Measurements from ENCODE around the gene RALGAPB. TPM values are rescaled to one million over a fixed set of nuclear protein-coding genes. Genes with fewer than 3 reads are reported as not detected.
"Not testable (repeated sequence)": the region's sequence is repeated elsewhere in the genome, so short reads cannot be mapped to it uniquely, and the experiment has no call there.

The RALGAPB gene
- total RNA-seq, 1 experiment from 2014 or later: 4.8 TPM

DNA sequence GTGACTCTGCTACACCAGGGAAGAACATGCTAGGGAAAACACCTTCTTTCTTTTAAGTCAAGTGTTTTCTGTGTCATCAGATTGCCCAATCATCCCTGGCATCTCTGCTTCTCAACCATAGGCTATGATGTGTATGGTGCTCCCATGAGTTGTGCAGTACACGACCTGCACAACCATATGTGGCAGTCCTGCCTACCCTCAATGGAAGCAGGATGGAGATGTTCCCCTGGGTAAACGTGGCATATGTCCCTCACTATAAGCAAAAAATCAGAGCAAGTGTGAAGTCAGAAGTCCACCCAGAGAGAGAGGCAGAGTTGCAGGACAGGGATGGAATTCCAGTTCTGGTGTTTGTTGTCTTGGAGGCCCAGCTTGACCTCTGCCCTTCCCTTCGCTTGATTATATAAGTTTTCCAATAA lies 27.3 kb upstream of the RALGAPB start:
- no peak for DNase-seq (ENCODE audit: low read depth)
- in situ Hi-C loops (cut with HindIII; ENCODE audit: low pct_unique_long_range_greater_than_20kb, low sequenced_read_pairs): no loop called here

DNA sequence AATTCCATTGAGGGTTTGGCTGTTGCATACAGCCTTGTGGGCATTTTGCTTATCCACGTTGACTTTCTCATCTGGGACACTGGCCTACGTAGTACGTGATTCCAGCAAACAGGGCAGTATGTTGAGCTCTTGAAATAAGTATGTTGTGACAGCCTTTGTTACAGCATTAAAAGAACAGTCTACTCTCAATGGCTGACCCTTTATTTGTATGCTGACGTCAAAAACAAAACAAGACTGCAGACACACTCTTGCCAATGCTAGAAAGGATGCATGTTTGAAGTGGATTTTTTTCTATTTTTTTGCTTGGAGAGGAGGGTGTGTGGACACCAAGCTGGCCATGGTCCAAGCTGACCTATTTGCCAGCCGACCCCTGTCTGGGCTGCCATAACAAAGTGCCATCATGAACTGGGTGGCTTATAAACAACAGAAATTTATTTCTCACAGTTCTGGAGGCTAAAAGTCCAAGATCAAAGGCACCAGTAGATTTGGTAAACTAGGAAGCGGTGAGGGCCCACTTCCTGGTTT lies 26.7 kb upstream of the RALGAPB start:
- no peak for DNase-seq (ENCODE audit: low read depth)
- in situ Hi-C loops (cut with HindIII; ENCODE audit: low pct_unique_long_range_greater_than_20kb, low sequenced_read_pairs): no loop called here

GRCh38 chr20:38446441-38447209 lies 26.0 kb upstream of the RALGAPB start:
- DNase-seq (ENCODE audit: low read depth): peak; percentile 84
- in situ Hi-C loops (cut with HindIII; ENCODE audit: low pct_unique_long_range_greater_than_20kb, low sequenced_read_pairs): no loop called here

DNA sequence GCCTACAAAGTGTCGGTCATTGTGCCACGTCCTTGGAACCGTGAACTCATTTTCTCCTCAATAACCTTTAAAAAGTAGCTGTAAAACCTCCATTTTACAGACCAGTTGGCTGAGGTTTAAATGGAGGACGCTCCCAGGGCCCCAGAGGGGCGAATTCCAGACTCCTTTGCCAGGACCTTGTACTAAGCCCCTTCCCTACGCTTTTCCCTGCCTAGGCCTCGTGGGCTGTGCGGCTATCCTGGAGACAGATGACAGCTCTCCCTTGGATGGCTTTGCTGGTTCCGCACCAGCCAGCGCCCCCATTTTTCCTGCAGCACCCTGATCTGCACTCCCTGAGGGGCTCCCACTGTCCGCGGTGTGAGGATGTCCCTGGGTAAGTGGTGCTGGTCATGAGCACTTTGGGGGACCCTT lies 25.4 kb upstream of the RALGAPB start:
- in situ Hi-C loops (cut with HindIII; ENCODE audit: low pct_unique_long_range_greater_than_20kb, low sequenced_read_pairs): no loop called here
- no peak for DNase-seq (ENCODE audit: low read depth)

DNA sequence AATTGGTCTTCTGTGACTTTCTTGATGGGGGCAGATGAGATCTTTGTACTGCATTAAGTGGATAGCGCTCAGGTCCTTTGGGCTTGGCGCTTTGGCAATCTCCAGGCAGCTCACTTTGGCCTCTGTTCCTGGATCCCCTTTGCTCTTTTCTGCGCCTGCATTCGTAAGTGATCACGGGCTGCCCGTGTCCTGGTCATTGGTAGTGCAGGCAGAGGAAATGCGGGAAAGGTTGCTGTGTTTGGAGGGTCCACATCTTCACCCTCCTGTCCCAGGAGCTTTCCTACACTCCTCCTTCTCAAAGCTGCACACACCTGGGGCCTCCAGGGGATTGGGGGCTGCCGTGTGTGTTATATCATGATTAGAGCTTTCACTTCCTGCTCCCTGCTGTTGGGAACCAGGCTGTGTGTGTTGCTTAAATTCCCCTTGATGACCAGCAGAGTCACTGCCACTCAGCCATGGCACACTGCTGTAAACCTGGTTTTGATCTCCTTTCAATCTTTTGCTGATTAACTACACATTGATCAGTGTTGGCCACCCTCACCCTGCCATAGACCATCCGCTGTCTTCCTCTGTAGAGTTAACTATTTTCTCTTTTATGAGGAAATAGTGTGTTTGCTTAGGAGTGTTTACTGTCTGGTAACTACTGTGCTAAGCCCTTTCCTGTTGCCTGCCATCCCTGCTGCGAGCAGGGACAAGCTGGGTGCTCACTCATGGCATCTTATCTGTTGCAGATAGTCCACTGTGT lies 24.5 kb upstream of the RALGAPB start:
- no peak for DNase-seq (ENCODE audit: low read depth)
- in situ Hi-C loops (cut with HindIII; ENCODE audit: low pct_unique_long_range_greater_than_20kb, low sequenced_read_pairs): no loop called here

- in situ Hi-C loops (cut with HindIII; ENCODE audit: low pct_unique_long_range_greater_than_20kb, low sequenced_read_pairs): no loop called here
- no peak for DNase-seq (ENCODE audit: low read depth)
These were observed 23.6 kb upstream of the RALGAPB start for GRCh38 chr20:38449046-38449445.

- in situ Hi-C loops (cut with HindIII; ENCODE audit: low pct_unique_long_range_greater_than_20kb, low sequenced_read_pairs): no loop called here
- peak; percentile 72 for DNase-seq (ENCODE audit: low read depth)
These were observed 22.1 kb upstream of the RALGAPB start for GRCh38 chr20:38450412-38450975.

DNA sequence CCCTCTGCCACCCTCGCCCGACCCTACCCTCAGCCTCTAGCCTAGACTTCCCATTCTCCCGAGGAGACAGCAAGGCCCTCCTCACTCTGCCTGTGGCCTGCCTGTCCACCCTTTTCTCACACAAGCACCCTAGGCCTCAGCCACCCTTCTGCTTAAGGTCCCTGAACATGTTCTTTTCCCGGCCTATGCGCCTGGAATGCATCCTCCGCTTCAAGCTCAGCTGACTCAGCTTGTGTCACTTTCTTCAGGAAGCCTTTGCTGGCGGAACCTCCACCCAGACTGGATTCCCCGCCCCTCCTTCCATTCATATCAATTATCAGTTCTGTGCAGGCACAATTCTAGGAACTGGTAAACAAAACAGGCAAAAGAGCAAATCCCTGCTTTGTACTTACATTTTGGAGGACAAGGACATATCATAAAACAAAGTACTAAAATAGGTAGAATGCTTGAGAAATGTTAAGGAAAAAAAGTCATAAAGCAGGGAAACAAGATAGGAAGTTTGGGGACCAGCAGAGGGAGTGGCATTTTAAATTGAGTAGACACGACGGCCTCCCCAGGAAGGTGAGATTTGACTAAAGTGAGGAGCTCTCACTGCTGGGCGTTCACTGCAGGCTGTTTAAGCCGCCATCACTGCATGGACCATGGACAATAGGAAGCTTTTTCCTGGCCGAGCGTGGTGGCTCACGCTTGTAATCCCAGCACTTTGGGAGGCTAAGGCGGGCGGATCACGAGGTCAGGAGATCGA lies 19.6 kb upstream of the RALGAPB start:
- in situ Hi-C loops (cut with HindIII; ENCODE audit: low pct_unique_long_range_greater_than_20kb, low sequenced_read_pairs): no loop called here
- peak; percentile 27 for DNase-seq (ENCODE audit: low read depth)

GRCh38 chr20:38453941-38454340 lies 18.7 kb upstream of the RALGAPB start:
- in situ Hi-C loops (cut with HindIII; ENCODE audit: low pct_unique_long_range_greater_than_20kb, low sequenced_read_pairs): no loop called here
- peak; percentile 70 for DNase-seq (ENCODE audit: low read depth)

- no peak for DNase-seq (ENCODE audit: low read depth)
- in situ Hi-C loops (cut with HindIII; ENCODE audit: low pct_unique_long_range_greater_than_20kb, low sequenced_read_pairs): no loop called here
These were observed 17.8 kb upstream of the RALGAPB start for GRCh38 chr20:38454556-38455473.

DNA sequence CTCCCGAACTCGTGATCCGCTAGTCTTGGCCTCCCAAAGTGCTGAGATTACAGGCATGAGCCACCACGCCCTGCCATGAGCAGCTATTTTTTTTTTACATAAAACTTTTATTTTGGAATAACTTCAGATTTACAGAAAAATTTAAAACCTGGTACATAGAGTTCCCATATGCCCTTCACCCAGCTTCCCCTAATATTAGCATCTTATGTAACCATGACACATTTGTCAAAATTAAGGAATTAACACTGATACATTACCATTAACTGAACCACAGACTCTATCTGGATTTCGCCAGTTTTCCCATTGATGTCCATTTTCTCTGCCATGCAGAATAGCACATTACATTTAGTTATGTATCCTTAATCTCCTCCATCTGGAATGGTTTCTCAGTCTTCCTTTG lies 14.3 kb upstream of the RALGAPB start:
- in situ Hi-C loops (cut with HindIII; ENCODE audit: low pct_unique_long_range_greater_than_20kb, low sequenced_read_pairs): no loop called here
- DNase-seq (ENCODE audit: low read depth): no peak

- in situ Hi-C loops (cut with HindIII; ENCODE audit: low pct_unique_long_range_greater_than_20kb, low sequenced_read_pairs): no loop called here
These were observed 12.5 kb upstream of the RALGAPB start for GRCh38 chr20:38460040-38460623.

GRCh38 chr20:38460631-38461030 lies 12.0 kb upstream of the RALGAPB start:
- DNase-seq (ENCODE audit: low read depth); in situ Hi-C loops (cut with HindIII; ENCODE audit: low pct_unique_long_range_greater_than_20kb, low sequenced_read_pairs): not testable (repeated sequence)

More at GRCh38 chr20:38460040-38460623, 12.5 kb upstream of the RALGAPB start:
- DNase-seq (ENCODE audit: low read depth): peak; percentile 85

DNA sequence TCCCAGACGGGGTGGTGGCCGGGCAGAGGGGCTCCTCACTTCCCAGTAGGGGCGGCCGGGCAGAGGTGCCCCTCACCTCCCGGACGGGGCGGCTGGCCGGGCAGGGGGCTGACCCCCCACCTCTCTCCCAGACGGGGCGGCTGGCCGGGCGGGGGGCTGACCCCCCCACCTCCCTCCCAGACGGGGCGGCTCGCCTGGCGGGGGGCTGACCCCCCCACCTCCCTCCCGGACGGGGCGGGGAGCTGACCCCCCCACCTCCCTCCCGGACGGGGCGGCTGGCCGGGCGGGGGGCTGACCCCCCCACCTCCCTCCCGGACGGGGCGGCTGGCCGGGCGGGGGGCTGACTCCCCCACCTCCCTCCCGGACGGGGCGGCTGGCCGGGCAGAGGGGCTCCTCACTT lies 11.5 kb upstream of the RALGAPB start:
- in situ Hi-C loops (cut with HindIII; ENCODE audit: low pct_unique_long_range_greater_than_20kb, low sequenced_read_pairs); DNase-seq (ENCODE audit: low read depth): not testable (repeated sequence)

GRCh38 chr20:38461569-38461968 lies 11.1 kb upstream of the RALGAPB start:
- in situ Hi-C loops (cut with HindIII; ENCODE audit: low pct_unique_long_range_greater_than_20kb, low sequenced_read_pairs); DNase-seq (ENCODE audit: low read depth): not testable (repeated sequence)

DNA sequence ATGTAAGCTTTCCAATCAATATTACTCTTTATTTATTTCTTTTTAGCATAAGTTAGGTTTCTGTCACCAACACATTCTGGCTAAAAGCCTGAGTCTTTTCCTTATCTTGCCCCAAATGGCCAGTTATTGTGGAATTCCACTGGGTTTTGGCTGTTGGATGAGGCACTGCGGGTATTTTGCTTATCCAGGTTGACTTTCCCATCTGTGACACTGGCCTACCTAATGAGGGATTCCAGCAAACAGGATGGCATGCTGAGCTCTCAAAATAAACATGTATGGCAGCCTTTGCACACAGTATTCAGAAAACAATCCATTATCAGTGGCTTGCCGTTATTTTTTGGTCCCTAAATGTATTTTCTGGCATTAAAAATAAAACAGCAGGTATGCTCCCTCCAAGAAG lies 6.5 kb upstream of the RALGAPB start:
- in situ Hi-C loops (cut with HindIII; ENCODE audit: low pct_unique_long_range_greater_than_20kb, low sequenced_read_pairs): no loop called here
- no peak for DNase-seq (ENCODE audit: low read depth)

DNA sequence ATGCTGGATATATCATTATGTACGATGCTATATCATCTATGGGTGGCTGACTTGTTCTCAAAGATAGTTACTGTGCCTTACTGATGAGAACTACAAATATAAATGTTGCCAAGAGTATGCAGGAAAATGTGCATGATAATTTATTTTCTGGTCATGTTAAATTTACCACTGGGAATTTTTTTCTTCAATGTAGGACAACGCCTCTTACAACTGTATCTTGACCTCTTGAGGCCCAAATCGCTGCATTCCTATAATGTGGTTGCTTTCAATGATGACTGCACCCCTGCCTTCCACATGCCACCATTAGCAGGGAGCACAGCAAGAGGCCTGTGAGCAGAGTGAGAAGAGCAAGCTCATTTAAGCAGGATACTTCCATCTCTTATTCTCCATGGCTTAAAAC lies 5.7 kb upstream of the RALGAPB start:
- no peak for DNase-seq (ENCODE audit: low read depth)
- in situ Hi-C loops (cut with HindIII; ENCODE audit: low pct_unique_long_range_greater_than_20kb, low sequenced_read_pairs): no loop called here
